ENCODE measurements around the gene WDR70.
A peak's percentile ranks its signal among the peaks of the same experiment; 100 is the strongest.
"Not testable (repeated sequence)": the region's sequence is repeated elsewhere in the genome, so short reads cannot be mapped to it uniquely, and the experiment has no call there.

Gene WDR70

DNA sequence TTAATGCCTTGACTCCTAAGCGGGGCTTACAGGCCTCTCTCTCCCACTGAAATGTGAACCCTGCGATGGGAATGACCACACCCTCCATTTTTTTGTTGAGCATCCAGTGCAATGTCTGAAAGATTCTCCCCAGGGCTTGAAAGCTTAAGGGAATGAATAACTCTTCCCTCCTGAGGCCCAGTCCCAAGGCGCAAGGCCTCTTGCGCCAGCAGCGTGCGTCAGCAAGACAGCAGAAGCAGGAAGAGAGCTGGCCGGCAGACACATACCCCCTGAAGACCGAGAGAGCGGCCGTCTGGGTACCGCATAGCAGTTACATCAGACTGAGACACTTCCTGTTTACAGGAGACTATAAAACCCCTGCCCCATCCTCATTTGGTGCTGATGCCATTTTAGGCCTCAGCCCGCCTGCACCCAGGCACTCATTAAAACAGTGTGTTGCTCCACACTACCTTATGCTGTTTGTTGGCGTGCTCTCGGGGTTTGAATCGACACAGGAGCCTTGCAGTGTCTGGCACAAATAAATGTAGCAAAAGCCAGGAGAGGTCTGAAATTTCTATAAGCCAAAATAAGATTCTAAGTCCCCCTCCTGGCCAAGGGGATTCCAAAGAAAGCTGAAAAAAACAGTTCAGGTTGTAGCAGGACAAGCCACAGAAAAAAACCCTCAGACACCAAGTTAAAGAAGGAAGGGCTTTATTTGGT is 398.5 kb downstream of the WDR70 start:
- intact Hi-C loops (cut with DNase I), result no loop called here
- peak in 1 of 10 donors; percentile 45 for DNase-seq

DNA sequence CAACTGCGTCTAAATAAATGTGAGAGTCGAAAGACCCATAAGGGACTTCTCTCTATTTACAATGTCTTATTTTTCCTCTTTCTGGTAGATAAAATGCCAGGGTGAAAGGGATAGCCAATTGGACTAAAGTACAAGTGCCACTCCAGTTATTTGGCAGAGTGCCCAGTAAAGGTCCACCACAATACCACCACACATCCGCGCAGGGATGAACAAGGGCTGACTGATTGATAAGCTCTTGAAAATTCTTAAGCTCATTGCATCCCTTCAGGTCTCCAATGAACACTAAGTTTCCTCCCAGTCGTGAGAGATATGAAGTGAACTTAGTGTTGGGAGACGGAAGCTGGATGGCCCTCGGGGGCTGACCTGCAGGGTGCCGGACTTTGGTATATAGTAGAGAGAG is 402.3 kb downstream of the WDR70 start:
- not testable (repeated sequence) for DNase-seq

DNA sequence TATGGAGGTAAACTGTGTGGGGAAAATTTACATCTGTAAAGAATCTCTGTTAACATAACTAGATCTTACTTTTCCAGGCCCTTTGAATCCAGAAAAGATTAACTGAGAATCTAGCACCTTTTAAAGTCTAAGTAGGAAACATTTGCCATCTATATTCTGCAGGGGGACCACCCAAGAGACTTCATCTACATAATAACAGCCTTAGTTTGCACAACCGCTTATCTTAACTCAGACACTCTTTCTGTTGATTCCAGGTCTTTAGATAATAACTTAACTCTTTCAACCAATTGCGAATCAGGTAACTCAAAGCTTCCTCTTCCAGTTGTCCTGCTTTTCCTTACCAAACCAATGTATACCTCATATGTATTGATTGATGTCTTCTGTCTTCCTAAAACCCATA is 407.3 kb downstream of the WDR70 start:
- intact Hi-C loops (cut with DNase I), result no loop called here
- DNase-seq, result no peak

More for the DNA sequence above, 402.3 kb downstream of the WDR70 start:
- intact Hi-C loops (cut with DNase I), result not testable (repeated sequence)

DNA sequence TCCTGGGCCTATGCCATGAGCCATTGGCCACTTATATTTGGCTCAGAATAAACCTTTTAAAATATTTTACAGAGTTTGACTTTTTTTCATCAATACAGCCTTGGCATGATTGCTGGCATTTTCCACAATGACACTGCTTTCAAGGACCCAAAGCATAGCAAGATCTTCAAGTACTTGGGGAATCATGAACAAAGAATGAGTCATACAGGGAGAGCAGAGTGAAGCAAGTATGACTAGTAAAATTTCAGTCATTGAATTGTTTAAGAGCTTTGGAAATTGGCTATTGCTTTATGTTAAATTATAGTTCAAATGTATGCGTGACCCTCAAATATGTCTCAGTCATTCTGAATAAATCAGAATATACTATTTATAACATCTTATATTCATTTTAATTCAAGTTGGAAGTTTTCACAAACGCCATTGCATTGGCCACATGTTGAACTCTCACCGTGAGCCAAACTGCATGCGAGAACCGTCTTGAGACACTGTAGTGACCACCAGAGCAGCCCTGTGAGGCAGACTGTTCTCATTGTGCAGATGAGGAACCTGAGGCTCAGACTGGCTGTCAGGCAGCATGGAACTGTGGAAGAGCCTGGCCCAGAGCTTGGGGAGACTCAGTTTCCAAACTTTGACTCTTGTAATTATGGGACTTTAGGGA is 407.9 kb downstream of the WDR70 start:
- intact Hi-C loops (cut with DNase I), result no loop called here
- no peak for DNase-seq

- intact Hi-C loops (cut with DNase I), result no loop called here
These were observed 408.6 kb downstream of the WDR70 start for GRCh38 chr5:37787742-37788141.

GRCh38 chr5:37789991-37790390 is 410.9 kb downstream of the WDR70 start:
- DNase-seq, result no peak
- intact Hi-C loops (cut with DNase I), result no loop called here

More at GRCh38 chr5:37787742-37788141, 408.6 kb downstream of the WDR70 start:
- DNase-seq, result no peak

GRCh38 chr5:37791321-37791720 is 412.2 kb downstream of the WDR70 start:
- intact Hi-C loops (cut with DNase I), result no loop called here
- DNase-seq, result no peak

- intact Hi-C loops (cut with DNase I), result no loop called here
- no peak for DNase-seq
These were observed 414.0 kb downstream of the WDR70 start for GRCh38 chr5:37792975-37793631.

- not testable (repeated sequence) for DNase-seq
These were observed 416.2 kb downstream of the WDR70 start for GRCh38 chr5:37795292-37795691.

DNA sequence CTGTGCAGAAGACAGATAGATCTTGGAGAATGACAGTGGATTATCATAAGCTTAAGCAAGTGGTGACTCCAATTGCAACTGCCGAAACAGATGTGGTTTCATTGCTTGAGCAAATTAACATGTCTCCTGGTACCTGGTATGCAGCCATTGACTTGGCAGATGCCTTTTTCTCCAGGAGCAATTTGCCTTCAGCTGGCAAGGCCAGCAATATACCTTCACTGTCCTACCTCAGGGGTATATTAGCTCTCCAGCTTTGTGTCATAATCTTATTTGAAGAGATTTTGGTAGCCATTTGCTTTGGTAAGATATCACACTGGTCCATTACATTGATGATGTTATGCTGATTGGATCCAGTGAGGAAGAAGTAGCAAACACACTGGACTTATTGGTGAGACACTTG is 417.3 kb downstream of the WDR70 start:
- intact Hi-C loops (cut with DNase I); DNase-seq: not testable (repeated sequence)

More at GRCh38 chr5:37795292-37795691, 416.2 kb downstream of the WDR70 start:
- intact Hi-C loops (cut with DNase I), result not testable (repeated sequence)

- intact Hi-C loops (cut with DNase I), result no loop called here
- no peak for DNase-seq
These were observed 420.8 kb downstream of the WDR70 start for GRCh38 chr5:37799865-37800421.

GRCh38 chr5:37801521-37801920 is 422.4 kb downstream of the WDR70 start:
- no peak for DNase-seq
- intact Hi-C loops (cut with DNase I), result no loop called here

Measured in posterior cingulate gyrus (tissue), 11 donors.